HCT116 (cell line): ENCODE results near the gene BAIAP2L1. TPM values are rescaled to one million over a fixed set of nuclear protein-coding genes. Genes with fewer than 3 reads are reported as not detected.
"Not testable (repeated sequence)": the region's sequence is repeated elsewhere in the genome, so short reads cannot be mapped to it uniquely, and the experiment has no call there.

ENCODE experiments used
- ATAC-seq: fragments of 200-7000 bp; cut with Tn5 transposase; 2 replicates; pipeline ENCODE4 v1.9.1; 2020; ENCODE audit warnings: mild to moderate bottlenecking, moderate library complexity
- BruUV-seq: library from RNA; stranded (reverse); fragments of 400-500 nt; replicated peaks from 2 replicates; lab custom pipeline; 2021; lab: Mats Ljungman, UMichigan
- CTCF ChIA-PET: fragments of 300-600 bp; sonication (Branson Sonifier 250); formaldehyde crosslinking; loops from one replicate; lab custom pipeline; 2021; ENCODE audit warnings: antibody characterized with exemption; lab: Charles Lee
- POLR2A ChIA-PET: fragments of 300-600, 350-600 bp; sonication (Branson Sonifier 250); formaldehyde crosslinking; loops from one replicate; lab custom pipeline; 2021; ENCODE audit warnings: antibody characterized with exemption; lab: Charles Lee
- RAD21 ChIA-PET, 2 experiments: fragments of 300-600 bp; sonication (Branson Sonifier 250); formaldehyde crosslinking; loops; one replicate each; lab custom pipeline; 2023; ENCODE audit warnings: low total read pairs in 2 of 2; ENCODE audit not compliant: uncharacterized antibody in 2 of 2, unreplicated experiment in 2 of 2, low non-redundant PET in 1 of 2; lab: Charles Lee
- DNase-seq: peaks from one replicate; pipeline ENCODE4 v3.0.0-alpha.2; 2010; ENCODE audit warnings: low read depth, low spot score
- H2AFZ ChIP-seq: fragments of 200-600 bp; shearing (Covaris generic), sonication (generic); 2 replicates; pipeline ENCODE4 v1.6.1; 2017; ENCODE audit warnings: low read depth, mixed run types, mixed read lengths, antibody characterized with exemption, low read length; ENCODE audit not compliant: poor library complexity, severe bottlenecking
- H3K27ac ChIP-seq: 2 replicates; pipeline ENCODE4 v1.5.1; 2012; ENCODE audit warnings: low read depth, low read length
- H3K27me3 ChIP-seq: fragments of 200-600 bp; sonication (generic); 2 replicates; pipeline ENCODE4 v1.6.1; 2016; ENCODE audit warnings: mixed run types, low read length, mixed read lengths; ENCODE audit not compliant: insufficient read depth
- H3K36me3 ChIP-seq, 2 experiments: fragments of 200-500 bp in 1 of 2; fragments of 200-600 bp in 1 of 2; sonication (Bioruptor generic) in 1 of 2; sonication (generic) in 1 of 2; 2 replicates each; pipeline versions ENCODE4 v1.5.1 to v1.6.1; 2014 to 2016; ENCODE audit warnings: low read length in 2 of 2, inconsistent platforms in 1 of 2, mixed read lengths in 1 of 2, mixed run types in 1 of 2; ENCODE audit not compliant: insufficient read depth in 2 of 2, control insufficient read depth in 1 of 2
- H3K4me1 ChIP-seq, 2 experiments: fragments of 200-600 bp in 1 of 2; sonication (generic) in 1 of 2; 2 replicates each; pipeline versions ENCODE4 v1.5.1 to v1.6.1; 2012 to 2017; ENCODE audit warnings: low read length in 2 of 2, inconsistent platforms in 1 of 2, mild to moderate bottlenecking in 1 of 2, mixed read lengths in 1 of 2, mixed run types in 1 of 2, moderate library complexity in 1 of 2; ENCODE audit not compliant: insufficient read depth in 2 of 2, control insufficient read depth in 1 of 2
- H3K4me2 ChIP-seq: fragments of 200-600 bp; sonication (generic); 2 replicates; pipeline ENCODE4 v1.6.1; 2017; ENCODE audit warnings: mixed run types, low read length, mixed read lengths
- H3K4me3 ChIP-seq, 2 experiments: fragments of 200-600 bp in 1 of 2; sonication (generic) in 1 of 2; replicated peaks in 1 of 2; 2 replicates each; pipeline ENCODE4 v1.5.1; 2011 to 2016; ENCODE audit warnings: low read length in 2 of 2, control low read depth in 1 of 2, low read depth in 1 of 2, mild to moderate bottlenecking in 1 of 2, mixed read lengths in 1 of 2, mixed run types in 1 of 2
- H3K79me2 ChIP-seq: fragments of 200-600 bp; sonication (generic); 2 replicates; pipeline ENCODE4 v1.6.1; 2017; ENCODE audit warnings: mild to moderate bottlenecking, mixed run types, low read length, moderate library complexity, mixed read lengths; ENCODE audit not compliant: insufficient read depth
- H3K9ac ChIP-seq: fragments of 200-600 bp; sonication (generic); 2 replicates; pipeline ENCODE4 v1.6.1; 2016; ENCODE audit warnings: low read length, mixed read lengths
- H3K9me2 ChIP-seq: fragments of 200-600 bp; sonication (generic), shearing (Covaris generic); 2 replicates; pipeline ENCODE4 v1.6.1; 2017; ENCODE audit warnings: mixed run types, mild to moderate bottlenecking, moderate library complexity; ENCODE audit not compliant: insufficient read depth
- H3K9me3 ChIP-seq, 2 experiments: fragments of 200-500 bp in 1 of 2; fragments of 200-600 bp in 1 of 2; sonication (Bioruptor generic) in 1 of 2; sonication (generic) in 1 of 2; 2 replicates each; pipeline ENCODE4 v1.6.1; 2014 to 2017; ENCODE audit warnings: low read length in 2 of 2, mixed read lengths in 2 of 2, inconsistent platforms in 1 of 2, low read depth in 1 of 2, mild to moderate bottlenecking in 1 of 2, mixed run types in 1 of 2, moderate library complexity in 1 of 2; ENCODE audit not compliant: control insufficient read depth in 1 of 2, insufficient read depth in 1 of 2
- H4K20me1 ChIP-seq: fragments of 200-600 bp; sonication (generic), shearing (Covaris generic); 2 replicates; pipeline ENCODE4 v1.6.1; 2017; ENCODE audit warnings: mixed run types, mild to moderate bottlenecking, moderate library complexity; ENCODE audit not compliant: insufficient read depth
- SIN3A ChIP-seq: IDR thresholded peaks from 2 replicates; pipeline ENCODE4 v1.6.1; 2012; ENCODE audit warnings: low read depth
- TCF7L2 ChIP-seq: IDR thresholded peaks from 2 replicates; pipeline ENCODE4 v1.7.0; 2011; ENCODE audit warnings: borderline replicate concordance, inconsistent platforms; ENCODE audit not compliant: insufficient read depth, insufficient read length; ENCODE audit errors: extremely low read depth
- intact Hi-C: fragments of 100-400 bp; cut with micrococcal nuclease; formaldehyde crosslinking; loops from 2 replicates; pipeline ENCODE4 v1.10.0; 2022
- total RNA-seq: library from RNA; stranded (reverse); gene quantifications from one replicate; pipeline ENCODE4 v1.2.1, GENCODE V29; 2021; ENCODE audit not compliant: unreplicated experiment
- TF ChIP-seq, protein P1 (sequence below), 3 experiments: fragments of 200-600 bp in 1 of 3; sonication (generic) in 1 of 3; IDR thresholded peaks in 2 of 3; conservative IDR thresholded peaks in 1 of 3; 2 replicates each; pipeline ENCODE4 v1.5.1; 2012 to 2017; ENCODE audit warnings: low read depth in 2 of 3, low read length in 2 of 3, antibody characterized with exemption in 1 of 3, borderline replicate concordance in 1 of 3, control low read depth in 1 of 3, mild to moderate bottlenecking in 1 of 3, mixed read lengths in 1 of 3, mixed run types in 1 of 3, moderate library complexity in 1 of 3; ENCODE audit not compliant: insufficient read depth in 1 of 3
- TF ChIP-seq, protein P2 (sequence below): IDR thresholded peaks from 2 replicates; pipeline ENCODE4 v1.6.1; 2012

Gene BAIAP2L1
- total RNA-seq, 1 experiment from 2014 or later = 61.2 TPM

DNA sequence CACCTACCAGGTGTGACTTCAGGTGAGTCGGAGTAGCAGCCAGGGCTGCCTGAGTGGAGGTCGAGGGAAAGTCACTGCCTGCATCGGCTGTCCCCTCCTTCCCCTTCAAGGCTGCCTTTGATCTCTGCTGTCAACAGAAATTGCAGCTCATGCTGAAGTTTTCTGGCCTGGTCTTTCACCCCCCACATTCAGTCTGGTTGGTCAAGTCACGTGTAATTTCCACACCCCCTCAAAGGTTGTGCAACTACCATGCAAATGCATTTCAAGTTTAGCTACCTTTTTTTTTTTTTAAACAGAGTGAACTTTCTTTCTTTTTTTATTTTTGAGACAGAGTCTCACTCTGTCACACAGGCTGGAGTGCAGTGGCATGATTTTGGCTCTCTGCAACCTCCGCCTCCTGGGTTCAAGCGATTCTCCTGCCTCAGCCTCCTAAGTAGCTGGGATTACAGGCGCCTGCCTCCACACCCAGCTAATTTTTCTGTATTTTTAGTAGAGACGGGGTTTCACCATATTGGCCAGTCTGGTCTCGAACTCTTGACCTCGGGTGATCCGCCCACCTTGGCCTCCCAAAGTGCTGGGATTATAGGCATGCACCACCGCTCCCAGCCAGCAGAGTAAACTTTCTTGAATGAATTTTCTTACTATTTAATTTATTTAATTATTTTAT is 16.8 kb upstream of the BAIAP2L1 start:
- peak overlapping the region; percentile 78 for H3K27ac ChIP-seq
- H4K20me1 ChIP-seq, H3K9me2 ChIP-seq, ATAC-seq, H3K79me2 ChIP-seq, RAD21 ChIA-PET, H3K9me3 ChIP-seq, H3K27me3 ChIP-seq, BruUV-seq, H3K36me3 ChIP-seq, DNase-seq: not testable (repeated sequence)
- peak overlapping the region in 1 of 2 experiments; percentile 41; a peak in 1 of 4 replicates for H3K4me3 ChIP-seq
- peaks cover 28 to 51% of the 10 kb centered on the region in 2 experiments for H3K4me1 ChIP-seq
- peak; percentile 79 for TF ChIP-seq TCF7L2
- TF ChIP-seq, protein P1, sequence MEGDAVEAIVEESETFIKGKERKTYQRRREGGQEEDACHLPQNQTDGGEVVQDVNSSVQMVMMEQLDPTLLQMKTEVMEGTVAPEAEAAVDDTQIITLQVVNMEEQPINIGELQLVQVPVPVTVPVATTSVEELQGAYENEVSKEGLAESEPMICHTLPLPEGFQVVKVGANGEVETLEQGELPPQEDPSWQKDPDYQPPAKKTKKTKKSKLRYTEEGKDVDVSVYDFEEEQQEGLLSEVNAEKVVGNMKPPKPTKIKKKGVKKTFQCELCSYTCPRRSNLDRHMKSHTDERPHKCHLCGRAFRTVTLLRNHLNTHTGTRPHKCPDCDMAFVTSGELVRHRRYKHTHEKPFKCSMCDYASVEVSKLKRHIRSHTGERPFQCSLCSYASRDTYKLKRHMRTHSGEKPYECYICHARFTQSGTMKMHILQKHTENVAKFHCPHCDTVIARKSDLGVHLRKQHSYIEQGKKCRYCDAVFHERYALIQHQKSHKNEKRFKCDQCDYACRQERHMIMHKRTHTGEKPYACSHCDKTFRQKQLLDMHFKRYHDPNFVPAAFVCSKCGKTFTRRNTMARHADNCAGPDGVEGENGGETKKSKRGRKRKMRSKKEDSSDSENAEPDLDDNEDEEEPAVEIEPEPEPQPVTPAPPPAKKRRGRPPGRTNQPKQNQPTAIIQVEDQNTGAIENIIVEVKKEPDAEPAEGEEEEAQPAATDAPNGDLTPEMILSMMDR (IDR thresholded peaks at IDR 0.05 in 2 of 3, conservative IDR thresholded peaks at IDR 0.05 in 1 of 3; ENCODE audit: borderline replicate concordance in 1 of 3, insufficient read depth in 1 of 3, low read depth in 2 of 3, low read length in 2 of 3) = 0 out of 6 replicates have a peak, but pooled peaks of 2 of the 3 experiments have one; percentile 3 to 8
- H3K9ac ChIP-seq = peak overlapping the region; percentile 35
- POLR2A ChIA-PET = interaction anchor here (1.3 to 1.6 kb wide), 2 partner anchors 9 to 16 kb away, joined by 4 to 11 read pairs; partner anchors contain the start of gene BAIAP2L1
- CTCF ChIA-PET = interaction anchor here (0.7 to 4.8 kb wide), 7 partner anchors 10 to 462 kb away, joined by 3 to 31 read pairs (median 6); partner anchors contain the start of gene BAIAP2L1
- intact Hi-C loops = loop anchor here (2.0 kb wide), 1 partner anchor 123 kb away; no protein-coding TSS in a partner anchor
- peak overlapping the region; percentile 78 for H3K4me2 ChIP-seq
- peak overlapping the region; percentile 78 for H2AFZ ChIP-seq

DNA sequence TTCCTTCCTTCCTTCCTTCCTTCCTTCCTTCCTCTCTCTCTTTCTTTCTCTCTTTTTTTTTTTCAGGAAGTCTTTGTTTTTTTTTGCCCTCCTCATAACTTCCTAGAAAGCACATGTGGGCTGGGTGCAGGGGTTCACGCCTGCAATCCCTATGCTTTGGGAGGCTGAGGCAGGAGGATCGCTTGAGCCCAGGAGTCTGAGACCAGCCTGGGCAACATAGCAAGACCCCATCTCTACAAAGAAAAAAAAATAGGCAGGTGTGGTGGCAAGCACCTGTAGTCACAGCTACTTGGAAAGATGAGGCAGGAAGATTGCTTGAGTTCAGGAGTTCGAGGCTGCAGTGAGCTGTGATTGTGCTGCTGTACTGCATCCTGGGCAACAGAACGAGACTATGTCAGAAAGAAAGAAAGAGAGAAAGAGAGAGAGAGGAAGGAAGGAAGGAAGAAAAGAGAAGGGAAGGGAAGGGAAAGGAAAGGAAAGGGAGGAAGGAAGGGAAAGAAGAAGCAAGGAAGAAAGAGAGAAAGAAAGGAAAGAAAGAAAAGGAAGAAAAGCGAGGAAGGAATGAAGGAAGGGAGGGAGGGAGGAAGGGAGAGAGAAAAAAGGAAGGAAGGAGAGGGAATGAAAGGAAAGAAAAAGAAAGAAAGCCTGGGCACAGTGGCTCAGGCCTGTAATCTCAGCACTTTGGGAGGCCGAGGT is 13.5 kb upstream of the BAIAP2L1 start:
- CTCF ChIA-PET = no interaction called here
- TF ChIP-seq SIN3A (no peak), TCF7L2 (no peak)
- TF ChIP-seq, protein P2, sequence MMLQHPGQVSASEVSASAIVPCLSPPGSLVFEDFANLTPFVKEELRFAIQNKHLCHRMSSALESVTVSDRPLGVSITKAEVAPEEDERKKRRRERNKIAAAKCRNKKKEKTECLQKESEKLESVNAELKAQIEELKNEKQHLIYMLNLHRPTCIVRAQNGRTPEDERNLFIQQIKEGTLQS = no peak
- TF ChIP-seq, all 23 proteins: peak for 0
- Histone ChIP-seq H3K4me3 (no peak overlapping the region), H2AFZ (no peak overlapping the region), H4K20me1 (no peaks in the 10 kb centered on the region), H3K9me2 (no peaks in the 10 kb centered on the region), H3K27me3 (no peaks in the 10 kb centered on the region), H3K36me3 (no peaks in the 10 kb centered on the region), H3K4me2 (no peak overlapping the region), H3K9ac (no peak overlapping the region), H3K79me2 (no peaks in the 10 kb centered on the region), H3K4me1 (peaks cover 23 to 31% of the 10 kb centered on the region in 2 experiments), H3K9me3 (no peaks in the 10 kb centered on the region), H3K27ac (no peak overlapping the region)
- BruUV-seq = no TSS peak
- ATAC-seq (no peak), DNase-seq (no peak)
- ChIA-PET RAD21 (no interaction called here), POLR2A (interaction anchor here (0.7 kb wide), 1 partner anchor 13 kb away, joined by 4 read pairs; the partner anchor contains the start of gene BAIAP2L1)
- intact Hi-C loops = no loop called here
